ENCODE measurements around the gene PLD4. TPM values are rescaled to one million over a fixed set of nuclear protein-coding genes. Genes with fewer than 3 reads are reported as not detected.

PLD4 gene
- total RNA-seq, 1 donor from 2014 or later: not detected

GRCh38 chr14:104928391-104929133 is 3.9 kb downstream of the PLD4 start:
- Histone ChIP-seq H3K36me3 (no peaks in the 10 kb centered on the region), H3K27ac (no peak overlapping the region), H3K27me3 (no peaks in the 10 kb centered on the region), H3K4me1 (peaks cover 0 to 4% of the 10 kb centered on the region in 2 donors), H3K4me3 (no peak overlapping the region), H3K9me3 (no peaks in the 10 kb centered on the region)
- no peak for TF ChIP-seq CTCF (IDR thresholded peaks at IDR 0.05)
- no peak for DNase-seq (ENCODE audit: low spot score in 2 of 2)
- intact Hi-C loops (cut with DNase I): no loop called here

GRCh38 chr14:104929268-104930230 is 4.9 kb downstream of the PLD4 start:
- H3K27me3 ChIP-seq: no peaks in the 10 kb centered on the region
- H3K4me1 ChIP-seq: peaks cover 0 to 7% of the 10 kb centered on the region in 2 donors
- no peak overlapping the region for H3K4me3 ChIP-seq
- intact Hi-C loops (cut with DNase I): no loop called here
- no peak for TF ChIP-seq CTCF (IDR thresholded peaks at IDR 0.05)
- no peaks in the 10 kb centered on the region for H3K36me3 ChIP-seq
- H3K9me3 ChIP-seq: no peaks in the 10 kb centered on the region
- H3K27ac ChIP-seq: no peak overlapping the region
- no peak for DNase-seq (ENCODE audit: low spot score in 2 of 2)

- DNase-seq (ENCODE audit: low spot score in 2 of 2): peak in 1 of 2 donors; percentile 63
- H3K27me3 ChIP-seq: no peaks in the 10 kb centered on the region
- no peak overlapping the region for H3K4me3 ChIP-seq
- no peak overlapping the region for H3K27ac ChIP-seq
- peaks cover 0 to 7% of the 10 kb centered on the region in 2 donors for H3K4me1 ChIP-seq
- intact Hi-C loops (cut with DNase I): no loop called here
- H3K36me3 ChIP-seq: no peaks in the 10 kb centered on the region
- H3K9me3 ChIP-seq: no peaks in the 10 kb centered on the region
- TF ChIP-seq CTCF (IDR thresholded peaks at IDR 0.05): no peak
These were observed 6.0 kb downstream of the PLD4 start for GRCh38 chr14:104930526-104931303.

GRCh38 chr14:104931304-104931770 is 6.7 kb downstream of the PLD4 start:
- no peaks in the 10 kb centered on the region for H3K27me3 ChIP-seq
- H3K27ac ChIP-seq: no peak overlapping the region
- no peaks in the 10 kb centered on the region for H3K9me3 ChIP-seq
- H3K36me3 ChIP-seq: no peaks in the 10 kb centered on the region
- TF ChIP-seq CTCF (IDR thresholded peaks at IDR 0.05): no peak
- no peak overlapping the region for H3K4me3 ChIP-seq
- peaks cover 0 to 7% of the 10 kb centered on the region in 2 donors for H3K4me1 ChIP-seq
- intact Hi-C loops (cut with DNase I): no loop called here
- peak in 1 of 2 donors; percentile 60 for DNase-seq (ENCODE audit: low spot score in 2 of 2)

Measured in ascending aorta (tissue), 2 donors.